ENCODE results near the gene BCAS3.
A peak's percentile ranks its signal among the peaks of the same experiment; 100 is the strongest.

Gene BCAS3

GRCh38 chr17:61179380-61179806 is 501.7 kb downstream of the BCAS3 start:
- CTCF ChIA-PET: interaction anchor here (1.5 kb wide), 1 partner anchor 19 kb away, joined by 3 read pairs; no protein-coding TSS in a partner anchor
- TF ChIP-seq CTCF (IDR thresholded peaks at IDR 0.05; ENCODE audit: control extremely low read depth, extremely low read depth, low read depth, missing control alignments): no peak
- no peak for DNase-seq (ENCODE audit: extremely low spot score)
- POLR2A ChIA-PET: no interaction called here

GRCh38 chr17:61183793-61184192 is 506.1 kb downstream of the BCAS3 start:
- ChIA-PET POLR2A (no interaction called here), CTCF (no interaction called here)
- no peak for TF ChIP-seq CTCF (IDR thresholded peaks at IDR 0.05; ENCODE audit: control extremely low read depth, extremely low read depth, low read depth, missing control alignments)
- DNase-seq (ENCODE audit: extremely low spot score): no peak

GRCh38 chr17:61185385-61185784 is 507.7 kb downstream of the BCAS3 start:
- TF ChIP-seq CTCF (IDR thresholded peaks at IDR 0.05; ENCODE audit: control extremely low read depth, extremely low read depth, low read depth, missing control alignments): no peak
- ChIA-PET CTCF (interaction anchor here (1.0 kb wide), 1 partner anchor 14 kb away, joined by 3 read pairs; no protein-coding TSS in a partner anchor), POLR2A (no interaction called here)
- DNase-seq (ENCODE audit: extremely low spot score): no peak

- no peak for DNase-seq (ENCODE audit: extremely low spot score)
- ChIA-PET CTCF (interaction anchor here (1.1 kb wide), 1 partner anchor 37 kb away, joined by 3 read pairs; no protein-coding TSS in a partner anchor), POLR2A (no interaction called here)
- TF ChIP-seq CTCF (IDR thresholded peaks at IDR 0.05; ENCODE audit: control extremely low read depth, extremely low read depth, low read depth, missing control alignments): no peak
Measured at GRCh38 chr17:61187038-61187437, 509.4 kb downstream of the BCAS3 start.

GRCh38 chr17:61188081-61188480 is 510.4 kb downstream of the BCAS3 start:
- DNase-seq (ENCODE audit: extremely low spot score): peak; percentile 20
- no peak for TF ChIP-seq CTCF (IDR thresholded peaks at IDR 0.05; ENCODE audit: control extremely low read depth, extremely low read depth, low read depth, missing control alignments)
- ChIA-PET POLR2A (no interaction called here), CTCF (interaction anchor here (1.1 kb wide), 1 partner anchor 38 kb away, joined by 3 read pairs; no protein-coding TSS in a partner anchor)

- POLR2A ChIA-PET: no interaction called here
- no peak for DNase-seq (ENCODE audit: extremely low spot score)
- no peak for TF ChIP-seq CTCF (IDR thresholded peaks at IDR 0.05; ENCODE audit: control extremely low read depth, extremely low read depth, low read depth, missing control alignments)
- CTCF ChIA-PET: no interaction called here
Measured at GRCh38 chr17:61189968-61190367, 512.3 kb downstream of the BCAS3 start.

- ChIA-PET CTCF (no interaction called here), POLR2A (no interaction called here)
- DNase-seq (ENCODE audit: extremely low spot score): no peak
- no peak for TF ChIP-seq CTCF (IDR thresholded peaks at IDR 0.05; ENCODE audit: control extremely low read depth, extremely low read depth, low read depth, missing control alignments)
Measured at GRCh38 chr17:61196302-61196704, 518.7 kb downstream of the BCAS3 start.
